KOPT-K1 (cell line): ENCODE data around the gene TMEM164.

ENCODE experiments used
- H3K27ac ChIP-seq: fragments of 200-600 bp; sonication (generic); 2 replicates; pipeline ENCODE4 v1.5.1; 2016; ENCODE audit warnings: antibody characterized with exemption, mild to moderate bottlenecking, low read depth, low read length; ENCODE audit not compliant: poor library complexity, severe bottlenecking
- H3K36me3 ChIP-seq: fragments of 200-600 bp; sonication (generic); 2 replicates; pipeline ENCODE4 v1.5.1; 2017; ENCODE audit warnings: antibody characterized with exemption, mild to moderate bottlenecking, low read length, moderate library complexity; ENCODE audit not compliant: insufficient read depth
- H3K9me3 ChIP-seq: fragments of 200-600 bp; sonication (generic); 2 replicates; pipeline ENCODE4 v1.5.1; 2017; ENCODE audit warnings: antibody characterized with exemption, low read length, mild to moderate bottlenecking; ENCODE audit not compliant: insufficient read depth, poor library complexity, severe bottlenecking

Gene TMEM164

GRCh38 chrX:110163488-110163887 is 160.6 kb downstream of the TMEM164 start:
- no peaks in the 10 kb centered on the region for H3K9me3 ChIP-seq
- H3K27ac ChIP-seq: no peak overlapping the region
- H3K36me3 ChIP-seq: peaks cover 18% of the 10 kb centered on the region; the same call in 1 of the 2 replicates

- no peaks in the 10 kb centered on the region for H3K9me3 ChIP-seq
These were observed 165.1 kb downstream of the TMEM164 start for GRCh38 chrX:110167952-110168451.

GRCh38 chrX:110168585-110168984 is 165.7 kb downstream of the TMEM164 start:
- no peak overlapping the region for H3K27ac ChIP-seq

More at GRCh38 chrX:110167952-110168451, 165.1 kb downstream of the TMEM164 start:
- no peak overlapping the region for H3K27ac ChIP-seq
- H3K36me3 ChIP-seq: peaks cover 51% of the 10 kb centered on the region

GRCh38 chrX:110170029-110170428 is 167.1 kb downstream of the TMEM164 start:
- peaks cover 69% of the 10 kb centered on the region for H3K36me3 ChIP-seq

More at GRCh38 chrX:110168585-110168984, 165.7 kb downstream of the TMEM164 start:
- Histone ChIP-seq H3K36me3 (peaks cover 57% of the 10 kb centered on the region), H3K9me3 (no peaks in the 10 kb centered on the region)

GRCh38 chrX:110171442-110171841 is 168.5 kb downstream of the TMEM164 start:
- Histone ChIP-seq H3K36me3 (peaks cover 79% of the 10 kb centered on the region), H3K27ac (no peak overlapping the region), H3K9me3 (no peaks in the 10 kb centered on the region)

More at GRCh38 chrX:110170029-110170428, 167.1 kb downstream of the TMEM164 start:
- Histone ChIP-seq H3K9me3 (no peaks in the 10 kb centered on the region), H3K27ac (no peak overlapping the region)

GRCh38 chrX:110172215-110172614 is 169.3 kb downstream of the TMEM164 start:
- peaks cover 79% of the 10 kb centered on the region for H3K36me3 ChIP-seq
- H3K27ac ChIP-seq: no peak overlapping the region
- H3K9me3 ChIP-seq: no peaks in the 10 kb centered on the region

GRCh38 chrX:110173192-110174175 is 170.6 kb downstream of the TMEM164 start:
- no peaks in the 10 kb centered on the region for H3K9me3 ChIP-seq
- peaks cover 72% of the 10 kb centered on the region for H3K36me3 ChIP-seq
- H3K27ac ChIP-seq: no peak overlapping the region

GRCh38 chrX:110175146-110175545 is 172.2 kb downstream of the TMEM164 start:
- Histone ChIP-seq H3K27ac (no peak overlapping the region), H3K36me3 (peaks cover 68% of the 10 kb centered on the region)

GRCh38 chrX:110175696-110176095 is 172.8 kb downstream of the TMEM164 start:
- Histone ChIP-seq H3K27ac (no peak overlapping the region), H3K9me3 (no peaks in the 10 kb centered on the region), H3K36me3 (peaks cover 62% of the 10 kb centered on the region)

More at GRCh38 chrX:110175146-110175545, 172.2 kb downstream of the TMEM164 start:
- H3K9me3 ChIP-seq: no peaks in the 10 kb centered on the region

- Histone ChIP-seq H3K36me3 (peaks cover 44% of the 10 kb centered on the region), H3K9me3 (no peaks in the 10 kb centered on the region), H3K27ac (no peak overlapping the region)
These were observed 175.4 kb downstream of the TMEM164 start for GRCh38 chrX:110178179-110178865.

GRCh38 chrX:110180176-110180927 is 177.4 kb downstream of the TMEM164 start:
- H3K9me3 ChIP-seq: no peaks in the 10 kb centered on the region
- H3K27ac ChIP-seq: no peak overlapping the region
- peaks cover 26% of the 10 kb centered on the region; the same call in 1 of the 2 replicates for H3K36me3 ChIP-seq

- Histone ChIP-seq H3K36me3 (peaks cover 20% of the 10 kb centered on the region; the same call in 1 of the 2 replicates), H3K9me3 (no peaks in the 10 kb centered on the region), H3K27ac (no peak overlapping the region)
These were observed 178.0 kb downstream of the TMEM164 start for GRCh38 chrX:110180928-110181310.

- peaks cover 20% of the 10 kb centered on the region; the same call in 1 of the 2 replicates for H3K36me3 ChIP-seq
- no peak overlapping the region for H3K27ac ChIP-seq
- H3K9me3 ChIP-seq: peaks cover 4% of the 10 kb centered on the region
These were observed 178.7 kb downstream of the TMEM164 start for GRCh38 chrX:110181459-110182137.

- peaks cover 4% of the 10 kb centered on the region for H3K9me3 ChIP-seq
- H3K36me3 ChIP-seq: peaks cover 20% of the 10 kb centered on the region; the same call in 1 of the 2 replicates
- H3K27ac ChIP-seq: no peak overlapping the region
These were observed 179.4 kb downstream of the TMEM164 start for GRCh38 chrX:110182362-110182761.
